Large intestine (tissue), 3 donors: Measurements from ENCODE around the gene AMFR. TPM values are rescaled to one million over a fixed set of nuclear protein-coding genes. Genes with fewer than 3 reads are reported as not detected.

Experiments
- DNase-seq, 2 donors: peaks; one replicate each; pipeline versions ENCODE4 v3.0.0 to v3.0.0-alpha.2; 2013
- H3K27ac ChIP-seq: one replicate; pipeline ENCODE4 v1.5.1; 2013; ENCODE audit warnings: low read length
- H3K27me3 ChIP-seq: 2 replicates; pipeline ENCODE4 v1.6.1; 2013; ENCODE audit warnings: low read length; ENCODE audit not compliant: control insufficient read depth, insufficient read depth
- H3K36me3 ChIP-seq: 2 replicates; pipeline ENCODE4 v1.6.1; 2013; ENCODE audit warnings: low read length; ENCODE audit not compliant: control insufficient read depth, insufficient read depth
- H3K4me1 ChIP-seq: one replicate; pipeline ENCODE4 v1.6.1; 2013; ENCODE audit warnings: low read length; ENCODE audit not compliant: control insufficient read depth, insufficient read depth
- H3K4me3 ChIP-seq: one replicate; pipeline ENCODE4 v1.5.1; 2013; ENCODE audit warnings: low read length
- H3K9me3 ChIP-seq: one replicate; pipeline ENCODE4 v1.6.1; 2013; ENCODE audit warnings: mild to moderate bottlenecking, low read depth, low read length, moderate library complexity; ENCODE audit not compliant: control insufficient read depth
- WGBS: methylation state at CpG from one replicate; pipeline ENCODE4 v1.1.5; 2013; ENCODE audit warnings: low lambda C conversion rate; ENCODE audit not compliant: insufficient coverage; 5-methylcytosine and 5-hydroxymethylcytosine counted together
- polyA plus RNA-seq: library from polyadenylated mRNA; unstranded; fragments of 120-200 nt; gene quantifications from one replicate; pipeline ENCODE4 v1.2.1, GENCODE V29; 2013

Gene AMFR
- polyA plus RNA-seq, 1 donor, result 85.9 TPM

- WGBS, result no CpG with 5 or more reads among the region's 16 CpGs
- Histone ChIP-seq H3K27me3 (no peaks in the 10 kb centered on the region), H3K4me1 (no peaks in the 10 kb centered on the region), H3K4me3 (no peak overlapping the region), H3K36me3 (no peaks in the 10 kb centered on the region), H3K9me3 (no peaks in the 10 kb centered on the region), H3K27ac (no peak overlapping the region)
- DNase-seq, result peak in 1 of 2 donors; percentile 42
These were observed 92.8 kb downstream of the AMFR start for GRCh38 chr16:56332464-56333079.

GRCh38 chr16:56331915-56332314 lies 93.4 kb downstream of the AMFR start:
- WGBS, result no CpG with 5 or more reads among the region's 8 CpGs
- Histone ChIP-seq H3K27me3 (no peaks in the 10 kb centered on the region), H3K4me1 (no peaks in the 10 kb centered on the region), H3K27ac (no peak overlapping the region), H3K36me3 (no peaks in the 10 kb centered on the region), H3K9me3 (no peaks in the 10 kb centered on the region), H3K4me3 (no peak overlapping the region)
- DNase-seq, result no peak

- H3K36me3 ChIP-seq, result no peaks in the 10 kb centered on the region
- no peaks in the 10 kb centered on the region for H3K27me3 ChIP-seq
- H3K4me3 ChIP-seq, result no peak overlapping the region
- no CpG with 5 or more reads among the region's 11 CpGs for WGBS
- no peaks in the 10 kb centered on the region for H3K4me1 ChIP-seq
- DNase-seq, result no peak
- H3K9me3 ChIP-seq, result no peaks in the 10 kb centered on the region
- H3K27ac ChIP-seq, result no peak overlapping the region
These were observed 93.9 kb downstream of the AMFR start for GRCh38 chr16:56331399-56331798.

DNA sequence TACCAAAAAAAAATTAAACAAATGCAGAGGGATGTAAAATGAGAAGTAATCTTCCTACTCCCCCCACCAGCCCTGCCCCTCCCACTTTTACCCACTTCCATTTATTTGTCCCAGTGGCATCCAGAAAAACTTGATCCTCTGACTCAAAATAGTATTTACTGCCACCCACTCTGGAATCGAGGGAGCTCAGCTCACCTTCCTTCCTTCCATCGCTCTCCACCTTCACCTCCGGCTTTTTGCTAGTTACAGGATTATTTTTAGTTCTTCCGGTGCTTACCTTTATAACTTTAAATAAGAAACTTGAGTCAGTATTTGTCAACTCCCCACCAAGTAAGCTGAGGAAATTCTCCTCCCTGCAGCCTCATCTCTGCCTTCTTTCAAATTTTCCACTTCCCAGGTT lies 94.9 kb downstream of the AMFR start:
- Histone ChIP-seq H3K27ac (no peak overlapping the region), H3K27me3 (no peaks in the 10 kb centered on the region), H3K9me3 (no peaks in the 10 kb centered on the region), H3K36me3 (no peaks in the 10 kb centered on the region), H3K4me3 (no peak overlapping the region), H3K4me1 (no peaks in the 10 kb centered on the region)
- 91% methylated on average over 3 of the region's 4 CpGs for WGBS
- DNase-seq, result no peak

GRCh38 chr16:56329887-56330286 lies 95.5 kb downstream of the AMFR start:
- Histone ChIP-seq H3K4me3 (no peak overlapping the region), H3K36me3 (no peaks in the 10 kb centered on the region), H3K27ac (no peak overlapping the region), H3K27me3 (no peaks in the 10 kb centered on the region), H3K9me3 (no peaks in the 10 kb centered on the region), H3K4me1 (no peaks in the 10 kb centered on the region)
- WGBS, result no CpG with 5 or more reads among the region's 9 CpGs
- no peak for DNase-seq

DNA sequence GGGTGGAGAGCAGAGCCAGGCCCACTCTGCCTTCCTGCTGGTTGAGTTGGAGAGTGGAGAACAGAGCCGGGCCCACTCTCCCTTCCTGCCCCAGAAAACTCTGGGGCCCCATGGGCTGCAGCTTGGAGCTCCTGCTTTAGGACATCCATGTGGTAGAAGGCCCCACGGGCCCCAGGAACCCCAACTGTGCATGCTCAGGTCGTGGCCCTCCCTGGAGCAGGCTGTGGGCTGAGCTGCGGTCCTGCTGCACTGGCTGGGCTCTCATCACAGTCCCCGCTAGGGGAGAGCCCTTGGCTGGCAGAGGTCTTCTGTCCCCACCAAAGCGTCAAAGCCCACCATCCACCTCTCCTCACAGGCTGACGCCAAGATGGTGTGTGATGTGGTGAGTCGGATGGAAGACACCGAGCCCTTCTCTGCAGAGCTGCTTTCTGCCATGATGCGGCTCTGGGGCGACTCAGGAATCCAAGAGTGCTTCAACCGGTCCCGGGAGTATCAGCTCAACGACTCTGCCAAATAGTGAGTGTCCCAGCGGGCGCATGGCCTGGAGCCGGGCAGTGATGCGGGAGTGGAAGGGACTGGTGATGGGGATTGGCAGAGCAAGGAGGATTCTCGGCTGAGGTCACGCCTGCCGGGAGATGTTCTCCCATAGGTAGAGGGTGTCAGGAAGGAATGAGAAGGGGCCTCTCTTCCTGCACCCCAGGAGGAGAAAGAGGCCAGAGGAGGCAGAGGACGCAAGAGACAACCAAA lies 96.9 kb downstream of the AMFR start:
- WGBS, result no CpG with 5 or more reads among the region's 22 CpGs
- Histone ChIP-seq H3K4me3 (no peak overlapping the region), H3K36me3 (no peaks in the 10 kb centered on the region), H3K27ac (no peak overlapping the region), H3K9me3 (no peaks in the 10 kb centered on the region), H3K4me1 (no peaks in the 10 kb centered on the region), H3K27me3 (no peaks in the 10 kb centered on the region)
- DNase-seq, result no peak

- DNase-seq, result no peak
- Histone ChIP-seq H3K9me3 (no peaks in the 10 kb centered on the region), H3K36me3 (no peaks in the 10 kb centered on the region), H3K4me3 (no peak overlapping the region), H3K27ac (no peak overlapping the region), H3K27me3 (no peaks in the 10 kb centered on the region), H3K4me1 (no peaks in the 10 kb centered on the region)
- 80% methylated on average over 1 of the region's 6 CpGs for WGBS
These were observed 97.5 kb downstream of the AMFR start for GRCh38 chr16:56327929-56328258.

- no peaks in the 10 kb centered on the region for H3K36me3 ChIP-seq
- no peak for DNase-seq
- no peaks in the 10 kb centered on the region for H3K27me3 ChIP-seq
- no CpG with 5 or more reads among the region's 18 CpGs for whole genome bisulfite sequencing
- no peak overlapping the region for H3K4me3 ChIP-seq
- no peaks in the 10 kb centered on the region for H3K9me3 ChIP-seq
- no peak overlapping the region for H3K27ac ChIP-seq
- no peaks in the 10 kb centered on the region for H3K4me1 ChIP-seq
These were observed 98.0 kb downstream of the AMFR start for GRCh38 chr16:56327071-56327928.

DNA sequence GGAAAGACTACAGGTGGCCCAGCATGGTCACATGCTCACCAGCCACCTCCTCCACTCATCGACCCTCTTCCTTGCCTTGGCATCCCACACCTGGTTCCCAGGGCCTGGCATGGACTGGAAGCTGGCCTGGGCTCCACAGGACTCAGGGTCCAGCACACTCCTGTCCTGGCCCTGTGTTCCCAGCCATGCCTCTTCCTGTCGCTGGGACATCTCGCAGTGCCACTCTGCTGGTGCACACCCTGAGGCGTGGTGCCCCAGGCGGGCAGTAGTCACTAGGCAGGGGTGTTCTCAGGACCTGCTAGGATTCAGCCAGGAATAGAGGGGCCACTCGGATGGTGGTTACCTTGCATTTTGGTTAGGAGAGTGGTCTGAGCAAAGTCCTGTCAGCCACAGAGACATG lies 99.4 kb downstream of the AMFR start:
- no peaks in the 10 kb centered on the region for H3K27me3 ChIP-seq
- no peak overlapping the region for H3K4me3 ChIP-seq
- no CpG with 5 or more reads among the region's 6 CpGs for WGBS
- no peaks in the 10 kb centered on the region for H3K36me3 ChIP-seq
- H3K4me1 ChIP-seq, result no peaks in the 10 kb centered on the region
- DNase-seq, result no peak
- no peaks in the 10 kb centered on the region for H3K9me3 ChIP-seq
- H3K27ac ChIP-seq, result no peak overlapping the region

DNA sequence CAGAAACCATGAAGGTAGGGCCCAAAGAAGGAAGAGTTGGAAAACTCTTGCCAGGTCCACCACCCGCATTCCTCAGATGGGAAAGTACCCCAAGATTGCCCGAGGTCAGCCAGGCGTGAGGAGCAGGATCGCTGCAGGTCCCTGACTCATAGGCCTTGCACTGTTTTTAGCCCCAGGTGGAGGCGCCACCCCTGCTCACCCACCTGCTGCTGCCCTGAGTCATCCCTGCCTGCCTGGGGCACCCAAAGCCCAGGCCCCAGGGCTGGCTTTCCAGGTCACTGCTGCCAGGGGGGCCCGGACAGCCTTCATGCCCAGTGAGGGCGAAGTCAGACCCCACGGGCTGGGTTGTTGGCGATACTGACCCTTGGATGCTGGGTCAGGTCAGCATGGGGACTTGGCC lies 100.9 kb downstream of the AMFR start:
- H3K27ac ChIP-seq, result no peak overlapping the region
- no peak overlapping the region for H3K4me3 ChIP-seq
- WGBS, result no CpG with 5 or more reads among the region's 9 CpGs
- H3K9me3 ChIP-seq, result no peaks in the 10 kb centered on the region
- H3K36me3 ChIP-seq, result no peaks in the 10 kb centered on the region
- no peak for DNase-seq
- H3K4me1 ChIP-seq, result no peaks in the 10 kb centered on the region
- H3K27me3 ChIP-seq, result peaks cover 4% of the 10 kb centered on the region
